T1000 (cell line): ENCODE measurements around the gene LIX1.
"Not testable (repeated sequence)": the region's sequence is repeated elsewhere in the genome, so short reads cannot be mapped to it uniquely, and the experiment has no call there.

Source experiments
- DNase-seq: peaks from one replicate; lab custom pipeline; 2025; ENCODE audit warnings: mixed read lengths; lab: John Stamatoyannopoulos, UW

Gene LIX1

DNA sequence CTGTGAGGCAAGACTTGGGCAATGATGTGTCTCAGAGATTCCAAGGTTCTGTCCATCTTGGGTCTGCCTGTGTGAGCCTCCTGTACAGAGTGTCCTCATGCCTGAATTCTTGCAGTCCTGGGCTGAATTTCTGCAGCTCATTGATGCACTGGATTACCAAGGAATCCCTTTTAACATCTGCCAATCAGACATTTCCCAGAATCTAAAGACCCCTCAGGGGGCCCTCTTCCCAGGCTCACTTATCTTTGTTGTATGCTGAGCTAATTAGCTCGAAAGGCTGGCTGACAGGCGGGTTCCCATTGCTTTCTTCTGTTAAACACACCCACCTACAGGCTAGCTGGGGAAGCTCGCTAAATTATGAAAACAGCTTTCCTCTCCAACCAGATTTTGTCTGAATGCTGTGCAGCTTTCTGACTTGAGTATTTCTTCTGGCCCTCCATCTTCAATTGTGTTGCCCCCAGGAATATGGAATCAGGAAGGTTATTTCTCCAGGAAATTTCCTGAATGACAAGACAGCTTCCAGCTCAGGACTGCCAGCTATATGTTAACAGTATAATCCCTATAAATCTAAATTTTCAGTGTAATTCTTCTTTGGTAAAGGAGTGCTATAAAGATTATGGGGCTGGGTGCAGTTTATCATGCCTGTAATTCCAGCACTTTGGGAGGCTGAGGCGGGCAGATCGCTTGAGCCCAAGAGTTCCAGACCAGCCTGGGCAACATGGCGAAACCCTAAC is at the start of gene LIX1:
TSS of gene LIX1 (minus strand) at position 91 of the 734 bp plus-strand sequence. CDS start at position 56, 35 bp downstream.
- DNase-seq: no peak

DNA sequence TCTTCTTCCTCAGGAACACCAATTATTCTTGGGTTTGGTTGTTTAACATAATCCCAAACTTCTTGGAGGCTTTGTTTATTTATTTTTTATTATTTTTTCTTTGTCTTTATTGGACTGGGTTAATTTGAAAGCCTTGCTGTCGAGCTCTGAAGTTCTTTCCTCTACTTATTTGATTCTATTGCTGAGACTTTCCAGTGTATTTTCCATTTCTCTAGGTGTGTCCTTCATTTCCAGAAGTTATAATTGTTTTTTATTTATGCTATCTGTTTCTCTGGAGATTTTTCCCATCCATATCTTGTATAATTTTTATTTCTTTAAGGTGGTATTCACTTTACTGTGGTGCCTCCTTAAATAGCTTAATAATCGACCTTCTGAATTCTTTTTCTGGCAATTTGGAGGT is 49.5 kb upstream of the LIX1 start:
- no peak for DNase-seq

DNA sequence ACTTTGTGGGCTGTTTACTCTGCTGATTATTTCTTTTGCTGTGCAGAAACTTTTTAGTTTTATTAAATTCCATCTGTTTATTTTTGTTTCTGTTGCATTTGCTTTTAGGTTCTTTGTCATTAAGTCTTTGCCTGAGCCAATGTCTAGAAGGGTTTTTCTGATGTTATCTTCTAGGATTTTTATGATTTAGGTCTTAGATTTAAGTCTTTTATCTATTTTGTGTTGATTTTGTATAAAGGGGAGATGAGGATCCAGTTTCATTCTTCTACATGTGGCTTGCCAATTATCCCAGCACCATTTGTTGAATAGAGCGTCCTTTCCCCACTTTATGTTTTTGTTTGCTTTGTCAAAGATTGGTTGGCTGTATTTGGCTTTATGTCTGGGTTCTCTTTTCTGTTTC is 47.1 kb upstream of the LIX1 start:
- DNase-seq: not testable (repeated sequence)

DNA sequence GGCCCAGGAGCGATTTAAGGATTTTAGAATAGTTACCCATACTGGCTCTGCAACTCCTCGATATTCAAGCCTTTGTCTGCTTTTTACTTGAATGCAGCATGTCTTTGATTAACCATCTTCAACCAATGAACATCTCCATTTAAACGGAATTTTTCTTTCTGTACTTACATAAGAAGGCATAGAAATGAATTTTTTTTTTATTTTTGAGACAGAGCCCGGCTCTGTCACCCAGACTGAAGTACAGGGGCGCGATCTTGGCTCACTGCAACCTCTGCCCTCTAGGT is 41.5 kb upstream of the LIX1 start:
- no peak for DNase-seq

DNA sequence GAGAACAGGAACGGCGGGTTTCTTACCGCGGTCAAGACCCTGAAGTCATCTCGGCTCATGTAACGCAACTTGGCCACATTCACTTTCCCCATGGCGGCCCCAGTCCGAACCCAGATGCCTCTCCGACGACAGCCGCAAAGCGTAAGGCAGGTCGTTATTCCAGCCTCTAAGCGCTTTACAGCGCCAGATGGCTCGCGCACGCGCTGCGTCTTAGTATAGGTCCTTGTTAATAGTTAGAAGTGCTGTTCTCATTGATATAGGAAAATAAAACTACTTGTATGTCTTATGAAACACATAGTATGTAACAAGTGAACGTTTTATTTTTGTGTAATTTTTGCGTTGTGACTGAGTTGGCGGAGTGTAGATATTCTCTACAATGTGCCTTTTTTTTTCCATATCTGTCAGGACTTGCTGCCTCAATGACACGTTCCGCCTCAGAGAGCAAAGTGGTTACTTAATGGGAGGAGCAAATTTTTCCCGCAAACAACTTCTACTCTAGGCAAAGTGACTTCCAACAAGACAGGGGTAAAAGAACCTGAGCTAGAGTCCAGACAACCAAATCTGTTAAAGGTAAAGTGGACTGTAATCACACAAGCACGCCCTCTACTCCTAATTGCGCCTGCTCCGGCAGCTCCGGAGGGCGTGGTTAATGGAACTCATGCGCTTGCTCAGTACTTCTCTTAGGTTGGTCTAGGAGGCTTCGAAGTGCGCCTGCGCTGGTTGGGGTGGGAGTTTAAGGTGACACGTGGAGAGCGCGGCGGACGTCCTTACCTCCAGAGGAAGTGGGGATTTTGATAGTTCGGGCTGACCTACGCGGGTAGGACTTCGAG is 40.9 kb upstream of the LIX1 start, which contains the start of gene RIOK2:
TSS of gene RIOK2 (minus strand) at position 148 of the 830 bp plus-strand sequence. CDS start at position 92, 56 bp downstream.
- DNase-seq: peak; percentile 81

DNA sequence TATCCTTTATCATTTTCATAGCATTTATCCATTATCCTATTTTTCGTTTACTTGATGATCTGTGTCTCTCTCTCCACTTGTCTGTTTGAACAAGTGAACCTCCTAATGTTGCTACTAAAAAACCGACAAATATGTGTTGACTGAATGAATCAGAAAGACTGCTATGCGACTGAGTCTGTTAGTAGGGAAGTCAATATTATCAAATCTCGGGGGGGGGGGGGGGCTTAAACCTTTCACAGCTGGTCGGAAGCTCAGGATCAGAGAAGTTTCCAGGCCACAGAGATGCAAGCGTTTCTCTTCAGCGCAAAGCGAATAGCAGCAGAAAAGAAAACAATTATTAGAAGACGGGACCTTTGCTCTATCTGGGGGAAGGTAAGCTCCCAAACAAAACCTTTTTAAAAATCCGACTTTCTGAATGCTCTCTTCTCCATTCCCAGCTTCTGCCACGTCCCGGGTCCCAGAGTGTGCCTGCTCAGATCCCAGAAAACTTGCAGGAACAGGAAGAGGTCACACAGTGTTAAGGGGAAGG is 40.2 kb upstream of the LIX1 start:
- DNase-seq: no peak

DNA sequence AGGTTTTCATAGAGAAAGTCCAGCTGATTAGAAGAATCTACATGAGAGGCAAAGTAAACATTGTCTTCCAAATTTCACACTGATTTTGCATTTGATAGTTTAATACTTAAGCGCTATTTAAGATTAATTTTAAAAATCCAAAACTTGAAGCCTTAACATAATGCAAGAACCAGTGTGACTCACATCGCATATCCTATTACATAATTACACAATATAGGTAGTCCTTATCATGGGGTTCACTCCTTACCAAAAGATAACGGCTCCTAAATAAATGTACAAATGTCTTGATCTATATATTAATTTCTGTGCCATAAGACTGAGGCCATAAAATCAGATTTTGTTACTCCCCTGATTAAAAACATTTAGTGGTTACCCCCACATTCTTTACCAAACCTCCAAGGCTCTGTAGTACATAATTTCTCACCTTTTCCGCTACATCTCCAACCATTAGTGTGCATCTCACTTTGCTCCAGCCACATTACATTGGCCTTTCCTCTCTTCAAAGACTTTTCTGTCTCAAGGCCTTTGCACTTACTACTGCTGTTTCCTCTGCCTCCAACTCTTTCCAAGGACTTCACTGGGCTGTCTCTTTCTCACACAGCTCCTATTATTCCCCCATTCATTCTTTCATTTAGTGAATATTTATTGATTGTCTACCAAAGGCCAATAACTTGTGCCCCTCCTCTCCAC is 39.6 kb upstream of the LIX1 start:
- no peak for DNase-seq

DNA sequence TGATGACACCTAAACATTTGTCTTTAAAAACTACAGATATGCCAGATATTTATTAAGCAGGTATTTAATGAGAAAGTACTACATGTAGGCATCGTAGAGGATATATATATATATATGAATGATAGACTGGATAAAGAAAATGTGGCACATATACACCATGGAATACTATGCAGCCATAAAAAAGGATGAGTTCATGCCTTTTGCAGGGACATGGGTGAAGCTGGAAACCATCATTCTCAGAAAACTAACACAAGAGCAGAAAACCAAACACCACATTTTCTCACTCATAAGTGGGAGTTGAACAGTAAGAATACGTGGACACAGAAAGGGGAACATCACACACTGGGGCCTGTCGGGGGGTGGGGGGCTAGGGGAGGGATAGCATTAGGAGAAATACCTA is 37.0 kb upstream of the LIX1 start:
- not testable (repeated sequence) for DNase-seq

DNA sequence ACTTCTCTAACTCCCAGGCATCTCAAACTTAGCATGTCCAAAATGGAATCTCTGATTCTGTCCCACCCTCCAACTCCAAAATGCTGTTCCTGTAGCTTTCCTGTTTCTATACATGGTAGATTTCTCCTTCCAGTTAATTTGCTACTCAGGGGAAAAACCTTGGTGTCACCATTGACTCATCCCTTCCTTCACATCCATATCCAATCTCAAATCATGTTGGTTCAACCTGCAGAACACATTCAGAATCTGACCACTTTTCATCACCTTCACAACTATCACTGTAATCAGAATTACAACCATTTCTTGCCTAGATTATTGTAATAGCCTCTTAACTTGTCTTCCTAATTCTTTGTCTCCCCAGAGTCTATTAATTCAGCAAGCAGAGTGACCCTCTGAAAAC is 29.8 kb upstream of the LIX1 start:
- DNase-seq: no peak

DNA sequence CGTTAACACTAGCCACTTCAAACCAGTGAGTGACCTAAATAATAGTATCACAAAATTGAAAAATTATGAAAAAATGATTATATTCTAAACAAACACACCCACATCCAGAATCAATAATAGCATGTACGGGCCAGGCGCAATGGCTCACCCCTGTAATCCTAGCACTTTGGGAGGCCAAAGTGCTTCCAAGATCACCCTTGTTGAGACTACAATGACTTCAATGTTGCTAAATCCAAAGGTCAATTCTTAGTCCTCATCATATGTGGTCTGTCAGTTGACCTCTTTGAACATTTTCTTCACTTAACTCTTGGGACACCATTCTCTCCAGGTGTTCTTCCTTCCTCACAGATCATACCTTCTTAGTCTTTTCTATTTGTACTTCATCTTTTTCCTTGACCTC is 29.3 kb upstream of the LIX1 start:
- DNase-seq: no peak

DNA sequence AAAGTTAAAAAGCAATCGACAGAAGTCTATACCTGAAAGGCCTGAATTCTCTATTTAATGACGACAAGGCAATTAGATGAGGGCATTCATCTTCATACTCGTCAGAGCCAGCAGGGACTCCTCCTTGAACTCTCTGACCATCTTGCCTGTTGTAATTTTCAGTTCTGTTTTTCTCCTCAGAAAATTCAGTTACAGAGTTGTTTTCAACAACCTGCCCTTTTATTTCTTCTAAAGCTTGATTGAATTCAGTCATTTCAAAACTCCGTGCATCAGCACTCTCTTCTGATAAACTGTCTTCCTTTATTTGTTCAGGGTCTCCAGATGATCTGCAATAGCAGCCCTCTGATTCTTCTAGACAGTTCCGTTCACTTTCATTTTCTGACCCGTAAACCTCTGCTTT is 25.0 kb upstream of the LIX1 start:
- no peak for DNase-seq

DNA sequence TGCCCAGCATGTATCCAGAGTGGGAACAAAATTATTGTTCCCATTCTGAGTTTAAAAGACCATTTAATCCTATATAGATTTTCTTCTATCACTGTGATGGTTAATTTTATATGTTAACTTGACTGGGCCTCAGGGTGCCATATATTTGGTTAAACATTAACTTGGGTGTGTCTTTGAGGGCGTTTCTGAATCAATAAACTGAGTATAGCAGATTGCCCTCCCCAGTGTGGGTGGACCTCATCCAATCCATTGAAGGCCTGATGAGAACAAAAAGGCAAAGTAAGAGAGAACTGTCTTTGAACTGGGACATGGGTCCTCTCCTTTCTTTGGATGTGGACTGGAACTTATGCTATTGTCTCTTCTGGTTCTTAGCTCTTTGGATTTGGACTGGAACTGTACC is 23.3 kb upstream of the LIX1 start:
- DNase-seq: no peak

DNA sequence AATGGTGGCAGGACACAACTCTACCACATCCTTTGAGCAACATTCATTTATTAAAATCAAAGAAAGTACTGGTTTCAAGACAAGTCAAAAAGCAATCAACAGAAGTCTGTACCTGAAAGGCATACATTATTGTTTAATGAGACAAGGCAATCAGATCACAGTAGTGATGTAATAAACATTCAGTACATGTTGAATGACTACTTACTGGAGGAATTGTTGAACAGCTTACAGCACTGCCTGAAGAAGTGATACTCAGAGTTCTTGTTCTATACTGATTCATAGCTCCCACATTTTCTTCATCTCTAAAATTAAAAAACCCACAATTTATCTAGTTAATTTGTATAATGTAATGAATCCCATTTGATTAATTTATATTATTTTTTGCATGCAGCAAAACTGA is 22.4 kb upstream of the LIX1 start:
- no peak for DNase-seq

DNA sequence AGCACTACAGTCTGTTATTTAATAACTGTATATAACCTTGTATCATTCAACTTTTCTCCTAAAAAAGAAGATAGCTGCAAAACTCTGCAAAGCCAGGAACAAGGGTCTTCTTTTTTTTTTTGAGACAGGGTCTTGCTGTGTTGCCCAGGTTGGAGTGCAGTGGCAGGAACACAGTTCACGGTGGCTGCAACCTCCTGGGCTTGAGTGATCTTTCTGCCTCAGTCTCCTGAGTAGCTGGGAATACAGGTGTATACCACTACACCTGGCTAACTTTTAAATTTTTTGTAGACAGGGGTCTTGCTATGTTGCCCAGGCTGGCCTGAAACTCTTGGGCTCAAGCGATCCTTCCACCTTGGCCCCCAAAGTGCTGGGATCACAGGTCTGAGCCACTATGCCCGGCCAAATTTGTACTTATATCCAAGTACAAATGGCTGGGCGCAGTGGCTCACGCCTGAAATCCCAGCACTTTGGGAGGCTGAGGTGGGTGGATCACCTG is 21.4 kb upstream of the LIX1 start:
- DNase-seq: no peak

DNA sequence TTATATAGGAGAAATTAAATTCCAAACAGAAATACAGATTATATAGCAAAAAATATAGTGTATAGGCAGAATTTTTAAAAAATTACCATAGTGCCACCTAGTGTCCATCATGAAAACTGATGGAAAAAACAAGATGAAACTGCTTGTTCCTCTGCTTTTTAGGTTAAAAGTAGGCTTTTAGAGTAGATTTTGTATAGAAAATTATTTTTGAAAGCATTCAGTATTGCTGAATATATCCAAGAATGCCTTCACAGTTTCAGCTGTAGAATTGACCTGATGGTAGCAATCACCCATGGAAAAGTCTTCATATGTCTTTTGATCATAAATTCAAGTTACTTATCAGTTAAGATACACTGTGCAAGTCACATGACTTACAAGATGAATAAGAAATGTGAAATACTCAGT is 21.0 kb upstream of the LIX1 start:
- DNase-seq: no peak

DNA sequence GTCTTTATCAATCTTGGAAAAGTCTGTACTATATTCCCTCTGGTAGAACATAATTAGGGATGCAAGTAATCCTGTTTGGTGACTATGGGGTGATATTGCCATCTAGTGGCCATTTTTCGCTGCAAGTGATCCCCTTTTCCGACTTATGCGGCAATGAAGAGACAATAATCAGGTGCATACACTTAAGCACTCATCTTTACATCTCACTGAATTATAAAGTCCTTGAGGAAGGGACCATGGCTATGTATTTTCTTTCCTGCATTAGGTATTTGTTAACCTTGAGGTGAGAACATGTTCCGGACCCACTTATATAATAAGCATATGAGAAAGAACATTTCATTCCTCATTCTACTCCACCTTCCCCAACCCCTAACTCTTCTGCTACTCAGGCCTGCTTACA is 19.6 kb upstream of the LIX1 start:
- DNase-seq: peak; percentile 30

DNA sequence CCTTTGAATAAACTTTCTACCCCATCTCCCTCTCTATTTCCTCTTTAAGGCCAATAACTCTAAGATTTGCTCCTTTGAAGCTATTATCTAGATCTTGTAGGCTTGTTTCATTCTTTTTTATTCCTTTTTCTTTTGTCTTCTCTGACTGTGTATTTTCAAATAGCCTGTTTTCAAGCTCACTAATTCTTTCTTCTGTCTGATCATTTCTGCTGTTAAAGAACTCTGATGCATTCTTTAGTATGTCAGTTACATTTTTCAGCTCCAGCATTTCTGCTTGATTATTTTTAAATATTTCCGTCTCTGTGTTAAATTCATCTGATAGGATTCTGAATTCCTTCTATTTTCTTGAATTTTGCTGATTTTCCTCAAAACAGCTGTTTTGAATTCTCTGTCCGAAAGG is 15.3 kb upstream of the LIX1 start:
- DNase-seq: no peak

DNA sequence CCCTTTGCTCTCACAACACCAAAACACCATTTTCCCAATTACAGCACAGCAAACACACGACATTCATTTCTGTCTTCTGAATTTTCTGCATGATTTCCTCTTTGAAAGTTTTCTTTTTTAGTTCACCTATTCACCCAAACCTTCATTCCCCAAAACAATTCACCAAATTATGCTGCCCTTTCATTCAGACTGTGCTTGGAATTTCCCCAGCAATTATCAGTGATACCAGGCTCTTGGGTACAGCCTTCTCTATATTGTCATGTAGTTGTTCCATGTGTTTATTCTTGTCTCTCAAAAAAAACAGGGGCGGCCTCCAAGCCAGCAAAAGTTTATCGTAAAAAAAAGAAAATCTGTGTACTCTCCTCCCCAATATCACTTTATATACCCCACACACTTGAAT is 9.0 kb upstream of the LIX1 start:
- no peak for DNase-seq

DNA sequence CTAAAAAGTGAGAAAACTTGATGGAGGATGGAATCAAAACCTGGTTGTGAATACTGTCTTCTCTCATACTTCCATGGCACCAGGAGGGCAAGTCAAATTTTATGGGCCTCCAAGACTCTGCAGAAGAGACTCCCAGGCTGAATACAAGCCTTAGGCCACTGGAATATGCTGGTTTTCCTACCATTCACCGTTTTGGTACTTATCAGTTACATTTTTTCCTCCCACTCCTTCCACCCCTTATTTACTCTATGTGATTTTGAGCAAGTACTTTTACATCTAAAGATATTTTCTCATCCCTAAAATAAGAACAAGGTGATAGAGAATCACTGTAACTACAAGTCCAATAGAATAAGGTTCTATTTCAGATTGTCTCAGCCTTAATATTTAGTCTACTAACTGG is 8.0 kb upstream of the LIX1 start:
- no peak for DNase-seq

DNA sequence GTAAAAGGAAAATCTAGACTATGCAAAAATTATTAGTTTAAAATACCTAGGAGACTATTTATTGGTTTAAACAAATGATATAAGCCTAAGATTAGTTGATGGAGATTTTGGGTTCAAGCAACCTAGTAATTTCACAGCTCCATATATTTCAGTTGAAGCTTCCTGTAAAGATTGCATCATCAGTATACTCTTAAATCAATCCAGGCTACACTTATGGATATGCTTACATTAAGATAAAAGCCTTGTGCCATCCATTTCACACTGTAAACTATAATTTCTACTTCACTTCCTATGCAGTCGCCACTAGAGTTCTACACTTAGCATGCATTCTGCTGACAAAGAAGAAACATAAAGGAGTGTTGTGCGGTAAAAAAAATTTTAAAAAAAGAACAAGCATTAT is 7.3 kb upstream of the LIX1 start:
- no peak for DNase-seq

DNA sequence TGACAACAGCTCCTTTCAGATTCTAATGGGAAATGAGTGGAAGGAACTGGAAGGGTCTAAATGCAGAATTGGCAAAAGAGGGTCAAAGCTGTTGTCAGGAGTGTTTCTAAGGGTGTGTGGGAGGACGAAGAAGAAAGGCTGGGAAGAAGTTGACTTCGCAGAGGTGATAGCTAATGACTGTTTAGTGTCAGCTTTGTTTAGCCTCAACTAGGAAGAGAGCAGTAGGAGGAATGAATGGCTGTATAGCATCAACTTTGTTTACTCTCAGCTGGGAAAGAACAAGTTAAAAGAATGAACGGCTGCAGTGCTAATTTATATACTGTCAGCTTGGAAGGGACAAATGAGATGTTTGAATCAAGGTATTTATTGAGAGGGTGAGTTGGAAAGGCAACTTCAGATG is 5.9 kb upstream of the LIX1 start:
- no peak for DNase-seq

DNA sequence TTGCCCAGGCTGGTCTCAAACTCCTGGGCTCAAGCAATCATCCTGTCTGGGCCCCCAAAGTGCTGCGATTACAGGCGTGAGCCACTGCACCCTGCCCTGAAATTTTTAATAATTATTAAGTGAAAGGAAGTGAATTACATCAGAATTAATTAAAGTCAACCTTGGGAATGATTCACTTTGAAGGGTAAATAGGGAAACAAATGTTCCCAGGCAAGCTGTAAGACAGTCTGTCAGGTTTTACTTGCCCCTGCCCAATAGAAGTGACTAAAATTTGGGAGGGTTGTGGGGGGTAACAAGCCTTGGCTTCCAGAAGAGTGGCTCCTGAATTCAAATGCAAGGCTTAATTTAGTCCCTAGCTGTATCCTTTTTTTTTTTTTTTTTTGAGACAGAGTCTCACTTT is 1.3 kb upstream of the LIX1 start:
- DNase-seq: no peak

DNA sequence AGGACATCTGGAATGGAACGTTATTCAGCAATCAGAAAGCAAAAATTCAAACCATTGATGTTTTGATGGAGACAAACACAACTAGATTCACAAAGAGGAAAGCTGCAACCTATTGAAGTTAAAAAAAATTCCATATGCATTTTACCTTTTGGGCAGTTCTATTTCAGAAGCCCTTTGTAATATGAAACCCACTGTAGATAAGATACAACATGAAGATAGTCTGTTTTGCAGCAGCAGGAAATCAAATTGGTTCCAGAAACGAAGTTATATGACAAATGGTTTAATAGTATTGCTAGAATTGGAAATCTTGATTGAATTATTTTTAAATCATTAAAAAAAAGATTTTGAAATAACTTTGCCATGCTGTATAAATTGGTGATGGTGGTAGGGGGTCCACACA is 872 bp downstream of the LIX1 start:
- no peak for DNase-seq
